ENCODE measurements around the gene TTLL11. TPM values are rescaled to one million over a fixed set of nuclear protein-coding genes. Genes with fewer than 3 reads are reported as not detected.

Gene TTLL11
- total RNA-seq, 4 donors from 2014 or later, result 9.1 to 14.6 (median 9.7) TPM

GRCh38 chr9:121827251-121827967 lies 265.7 kb downstream of the TTLL11 start:
- intact Hi-C loops (cut with DNase I; ENCODE audit: low total_unique reads), result no loop called here
- peak in 1 of 2 donors; percentile 52 for DNase-seq (ENCODE audit: low spot score in 2 of 2)
- no peak overlapping the region for H3K4me3 ChIP-seq (ENCODE audit: low read depth, poor library complexity, severe bottlenecking)
- TF ChIP-seq POLR2A (IDR thresholded peaks at IDR 0.05), result no peak
- TF ChIP-seq CTCF (IDR thresholded peaks at IDR 0.05), result no peak
- 90 to 92% methylated on average over 17 of the region's 17 CpGs for WGBS, 2 donors

GRCh38 chr9:121826711-121827110 lies 266.4 kb downstream of the TTLL11 start:
- intact Hi-C loops (cut with DNase I; ENCODE audit: low total_unique reads), result no loop called here
- WGBS, 2 donors, result 89 to 90% methylated on average over 7 of the region's 7 CpGs
- no peak overlapping the region for H3K4me3 ChIP-seq (ENCODE audit: low read depth, poor library complexity, severe bottlenecking)
- TF ChIP-seq CTCF (IDR thresholded peaks at IDR 0.05) (no peak), POLR2A (IDR thresholded peaks at IDR 0.05) (no peak)
- peak in 1 of 2 donors; percentile 68 for DNase-seq (ENCODE audit: low spot score in 2 of 2)

- no peak overlapping the region for H3K4me3 ChIP-seq (ENCODE audit: low read depth, poor library complexity, severe bottlenecking)
- intact Hi-C loops (cut with DNase I; ENCODE audit: low total_unique reads), result no loop called here
- TF ChIP-seq POLR2A (IDR thresholded peaks at IDR 0.05) (no peak), CTCF (IDR thresholded peaks at IDR 0.05) (no peak)
- peak in 1 of 2 donors; percentile 52 for DNase-seq (ENCODE audit: low spot score in 2 of 2)
- 77 to 79% methylated on average over 12 of the region's 12 CpGs for WGBS, 2 donors
Observed at GRCh38 chr9:121825031-121825691, 267.9 kb downstream of the TTLL11 start.

- TF ChIP-seq CTCF (IDR thresholded peaks at IDR 0.05) (no peak), POLR2A (IDR thresholded peaks at IDR 0.05) (no peak)
- WGBS, 2 donors, result 92 to 93% methylated on average over 4 of the region's 4 CpGs
- intact Hi-C loops (cut with DNase I; ENCODE audit: low total_unique reads), result no loop called here
- H3K4me3 ChIP-seq (ENCODE audit: low read depth, poor library complexity, severe bottlenecking), result no peak overlapping the region
- DNase-seq (ENCODE audit: low spot score in 2 of 2), result no peak
Observed at GRCh38 chr9:121824651-121825030, 268.5 kb downstream of the TTLL11 start.

- H3K4me3 ChIP-seq (ENCODE audit: low read depth, poor library complexity, severe bottlenecking), result no peak overlapping the region
- TF ChIP-seq POLR2A (IDR thresholded peaks at IDR 0.05) (no peak), CTCF (IDR thresholded peaks at IDR 0.05) (no peak)
- intact Hi-C loops (cut with DNase I; ENCODE audit: low total_unique reads), result no loop called here
- WGBS, 2 donors, result 86 to 87% methylated on average over 13 of the region's 13 CpGs
- DNase-seq (ENCODE audit: low spot score in 2 of 2), result peak in 1 of 2 donors; percentile 23
Observed at GRCh38 chr9:121823451-121824169, 269.5 kb downstream of the TTLL11 start.
